RWPE2 (cell line): Measurements from ENCODE around the gene RNASE4.
"Not testable (repeated sequence)": the region's sequence is repeated elsewhere in the genome, so short reads cannot be mapped to it uniquely, and the experiment has no call there.

Experiments
- ATAC-seq: fragments of 200-7000 bp; cut with Tn5 transposase; 3 replicates; pipeline ENCODE4 v1.9.1; 2021; ENCODE audit warnings: low read depth
- DNase-seq: peaks from one replicate; pipeline ENCODE4 v3.0.0-alpha.2; 2020; ENCODE audit warnings: low spot score
- H3K27ac ChIP-seq: fragments of 450-650 bp; 2 replicates; pipeline ENCODE4 v1.5.1; 2017; ENCODE audit warnings: mild to moderate bottlenecking; ENCODE audit not compliant: poor library complexity, severe bottlenecking
- H3K27me3 ChIP-seq: fragments of 250-450 bp; sonication (Bioruptor Pico); 2 replicates; pipeline ENCODE4 v1.5.1; 2021; ENCODE audit warnings: mild to moderate bottlenecking, moderate library complexity; ENCODE audit not compliant: insufficient read depth, poor library complexity, severe bottlenecking
- H3K36me3 ChIP-seq: fragments of 250-450 bp; sonication (Bioruptor Pico); 2 replicates; pipeline ENCODE4 v1.5.1; 2020; ENCODE audit warnings: low read depth, mild to moderate bottlenecking, moderate library complexity
- H3K4me1 ChIP-seq: fragments of 250-450 bp; sonication (Bioruptor Pico); 2 replicates; pipeline ENCODE4 v1.5.1; 2021; ENCODE audit warnings: mild to moderate bottlenecking, moderate library complexity; ENCODE audit not compliant: insufficient read depth, poor library complexity, severe bottlenecking
- H3K4me3 ChIP-seq: fragments of 250-450 bp; sonication (Bioruptor Pico); 2 replicates; pipeline ENCODE4 v1.5.1; 2021; ENCODE audit warnings: mild to moderate bottlenecking, moderate library complexity; ENCODE audit not compliant: severe bottlenecking
- H3K9me3 ChIP-seq: fragments of 250-450 bp; sonication (Bioruptor Pico); 2 replicates; pipeline ENCODE4 v1.5.1; 2021; ENCODE audit warnings: mild to moderate bottlenecking, moderate library complexity; ENCODE audit not compliant: severe bottlenecking
- TF ChIP-seq, protein P1 (sequence below): fragments of 450-650 bp; IDR thresholded peaks from one replicate; pipeline ENCODE4 v1.5.1; 2017; ENCODE audit warnings: mild to moderate bottlenecking, moderate library complexity; ENCODE audit not compliant: poor library complexity, severe bottlenecking

The RNASE4 gene

DNA sequence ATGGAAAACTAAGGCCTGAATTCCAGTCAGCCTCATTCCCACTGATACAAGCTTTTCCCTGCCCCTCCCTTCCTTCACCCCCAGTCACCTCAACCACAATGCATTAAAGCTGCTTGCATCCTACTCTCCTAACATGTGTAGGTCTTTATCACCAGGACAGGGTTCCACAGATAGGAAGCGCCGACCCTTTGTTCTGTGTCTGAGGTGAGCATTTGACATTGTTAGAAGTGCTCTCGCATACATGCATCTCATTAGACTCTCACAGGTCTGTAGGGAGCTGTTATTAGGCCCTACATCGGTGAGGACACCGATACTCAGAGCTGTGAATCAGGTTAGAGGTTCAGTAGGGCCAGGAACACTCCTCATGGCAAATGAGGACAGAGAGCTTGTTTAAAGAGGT is 48.1 kb downstream of the RNASE4 start:
- Histone ChIP-seq H3K9me3 (no peaks in the 10 kb centered on the region), H3K36me3 (no peaks in the 10 kb centered on the region), H3K4me3 (no peak overlapping the region), H3K27me3 (peaks cover 24% of the 10 kb centered on the region), H3K4me1 (no peaks in the 10 kb centered on the region), H3K27ac (no peak overlapping the region)
- TF ChIP-seq, protein P1, sequence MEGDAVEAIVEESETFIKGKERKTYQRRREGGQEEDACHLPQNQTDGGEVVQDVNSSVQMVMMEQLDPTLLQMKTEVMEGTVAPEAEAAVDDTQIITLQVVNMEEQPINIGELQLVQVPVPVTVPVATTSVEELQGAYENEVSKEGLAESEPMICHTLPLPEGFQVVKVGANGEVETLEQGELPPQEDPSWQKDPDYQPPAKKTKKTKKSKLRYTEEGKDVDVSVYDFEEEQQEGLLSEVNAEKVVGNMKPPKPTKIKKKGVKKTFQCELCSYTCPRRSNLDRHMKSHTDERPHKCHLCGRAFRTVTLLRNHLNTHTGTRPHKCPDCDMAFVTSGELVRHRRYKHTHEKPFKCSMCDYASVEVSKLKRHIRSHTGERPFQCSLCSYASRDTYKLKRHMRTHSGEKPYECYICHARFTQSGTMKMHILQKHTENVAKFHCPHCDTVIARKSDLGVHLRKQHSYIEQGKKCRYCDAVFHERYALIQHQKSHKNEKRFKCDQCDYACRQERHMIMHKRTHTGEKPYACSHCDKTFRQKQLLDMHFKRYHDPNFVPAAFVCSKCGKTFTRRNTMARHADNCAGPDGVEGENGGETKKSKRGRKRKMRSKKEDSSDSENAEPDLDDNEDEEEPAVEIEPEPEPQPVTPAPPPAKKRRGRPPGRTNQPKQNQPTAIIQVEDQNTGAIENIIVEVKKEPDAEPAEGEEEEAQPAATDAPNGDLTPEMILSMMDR: no peak
- ATAC-seq (no peak), DNase-seq (no peak)

DNA sequence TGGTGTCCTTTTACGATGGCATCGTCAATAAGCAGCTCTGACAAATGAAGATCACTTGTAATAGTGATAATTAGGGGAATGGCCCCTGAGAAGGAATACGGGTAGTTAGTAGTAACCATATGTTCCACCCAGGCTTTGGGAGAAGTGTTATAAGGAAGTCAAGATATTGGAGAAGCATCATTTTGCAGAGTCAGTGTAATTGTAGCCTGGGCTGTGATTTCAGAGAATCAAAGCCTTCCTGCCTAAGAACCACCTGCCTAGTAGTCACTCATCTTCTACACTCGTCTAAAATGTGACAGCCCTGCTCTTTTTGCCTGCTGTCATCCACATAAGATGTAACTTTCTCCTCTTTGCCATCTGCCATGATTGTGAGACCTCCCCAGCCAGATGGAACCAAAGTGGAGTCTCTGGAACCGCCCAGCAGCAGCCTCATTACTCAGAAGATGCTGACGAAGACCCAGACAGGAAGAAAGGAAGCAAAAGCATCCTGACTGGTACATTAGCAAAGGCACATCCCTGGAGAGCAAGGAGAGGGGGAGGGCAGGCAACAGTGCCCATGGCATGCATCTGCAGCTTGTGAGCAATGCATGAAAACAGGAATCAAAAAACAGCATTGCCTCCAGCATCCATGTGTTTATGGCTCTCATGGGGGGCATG is 48.7 kb downstream of the RNASE4 start:
- ATAC-seq: no peak
- DNase-seq: no peak
- Histone ChIP-seq H3K27ac (no peak overlapping the region), H3K4me1 (no peaks in the 10 kb centered on the region), H3K9me3 (no peaks in the 10 kb centered on the region), H3K27me3 (peaks cover 18% of the 10 kb centered on the region), H3K36me3 (no peaks in the 10 kb centered on the region), H3K4me3 (no peak overlapping the region)
- TF ChIP-seq, protein P1: no peak

DNA sequence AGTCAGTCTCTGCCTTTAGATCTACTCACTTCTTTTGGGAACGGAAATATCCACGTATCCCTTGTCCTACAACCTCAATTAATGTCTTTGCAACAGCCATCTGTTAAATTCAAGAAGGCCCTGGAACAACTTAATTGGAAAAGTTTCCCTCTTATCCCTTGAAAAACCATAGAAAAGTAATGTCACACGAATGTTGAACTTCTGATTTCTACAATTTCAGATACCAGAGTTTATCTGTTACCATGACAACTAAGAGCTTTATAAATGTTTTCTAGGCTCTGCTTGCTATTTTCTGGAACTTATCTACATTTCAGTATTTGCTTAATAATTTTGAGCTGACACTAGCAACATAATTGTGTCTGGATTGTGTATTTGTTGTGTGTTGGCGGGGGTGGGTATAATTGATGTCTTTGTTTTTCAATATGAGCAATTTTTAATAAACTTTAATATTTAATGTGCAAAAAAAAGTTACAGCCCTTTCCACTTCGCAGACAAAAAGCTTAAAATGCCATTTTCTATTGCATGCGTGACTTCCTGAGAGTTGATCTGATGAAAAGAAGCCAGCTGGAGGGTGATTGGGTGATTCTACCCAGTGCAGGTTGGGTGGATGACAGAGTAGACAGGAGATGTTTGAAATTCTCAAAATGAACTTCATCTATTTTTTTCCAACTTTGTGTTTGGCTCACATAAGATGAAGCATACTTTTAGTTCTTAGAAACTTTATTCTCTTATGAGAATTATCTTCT is 49.5 kb downstream of the RNASE4 start:
- Histone ChIP-seq H3K36me3 (no peaks in the 10 kb centered on the region), H3K4me1 (no peaks in the 10 kb centered on the region), H3K4me3 (no peak overlapping the region), H3K27ac (no peak overlapping the region), H3K27me3 (peaks cover 12% of the 10 kb centered on the region), H3K9me3 (no peaks in the 10 kb centered on the region)
- ATAC-seq (no peak), DNase-seq (no peak)
- TF ChIP-seq, protein P1: no peak

GRCh38 chr14:20734430-20734806 is 50.1 kb downstream of the RNASE4 start:
- no peaks in the 10 kb centered on the region for H3K36me3 ChIP-seq
- H3K27ac ChIP-seq: no peak overlapping the region
- no peak overlapping the region for H3K4me3 ChIP-seq
- H3K4me1 ChIP-seq: no peaks in the 10 kb centered on the region
- TF ChIP-seq, protein P1: no peak
- ATAC-seq (no peak), DNase-seq (no peak)
- peaks cover 9% of the 10 kb centered on the region for H3K27me3 ChIP-seq
- no peaks in the 10 kb centered on the region for H3K9me3 ChIP-seq

GRCh38 chr14:20738292-20738691 is 53.9 kb downstream of the RNASE4 start:
- not testable (repeated sequence) for H3K4me1 ChIP-seq, H3K9me3 ChIP-seq, H3K27me3 ChIP-seq, H3K27ac ChIP-seq, ATAC-seq, H3K4me3 ChIP-seq, H3K36me3 ChIP-seq, DNase-seq
